Heart left ventricle (tissue), 16 donors: ENCODE results near the gene PREX1. TPM values are rescaled to one million over a fixed set of nuclear protein-coding genes. Genes with fewer than 3 reads are reported as not detected.

Experiments
- ATAC-seq, 4 donors: fragments of 200-7000 bp; cut with Tn5 transposase; one replicate each; pipeline ENCODE4 v1.9.1; 2020 to 2022; ENCODE audit warnings: moderate library complexity in 4 of 4, mild to moderate bottlenecking in 3 of 4, moderate number of reproducible peaks in 1 of 4
- DNase-seq, 5 donors: peaks; one replicate each; pipeline ENCODE4 v3.0.0-alpha.2; 2020
- H3K27ac ChIP-seq, 12 donors: fragments of 200-600 bp; sonication (generic) in 4 of 12; one replicate each; pipeline versions ENCODE4 v1.5.0 to v1.8.0; 2016 to 2022; ENCODE audit warnings: mild to moderate bottlenecking in 2 of 12
- H3K27me3 ChIP-seq, 9 donors: fragments of 200-600 bp; sonication (generic) in 2 of 9; one replicate each; pipeline versions ENCODE4 v1.5.1 to v1.8.0; 2016 to 2022; ENCODE audit warnings: mild to moderate bottlenecking in 3 of 9
- H3K36me3 ChIP-seq, 9 donors: fragments of 200-600 bp; sonication (generic) in 2 of 9; one replicate each; pipeline versions ENCODE4 v1.5.0 to v1.8.0; 2018 to 2022; ENCODE audit warnings: mild to moderate bottlenecking in 2 of 9
- H3K4me1 ChIP-seq, 12 donors: fragments of 200-600 bp; sonication (generic) in 4 of 12; one replicate each; pipeline versions ENCODE4 v1.5.0 to v1.8.0; 2016 to 2022; ENCODE audit warnings: mild to moderate bottlenecking in 3 of 12
- H3K4me3 ChIP-seq, 12 donors: fragments of 200-600 bp; sonication (generic) in 4 of 12; one replicate each; pipeline versions ENCODE4 v1.5.0 to v1.8.0; 2017 to 2022; ENCODE audit warnings: mild to moderate bottlenecking in 9 of 12, moderate library complexity in 4 of 12
- H3K9me3 ChIP-seq, 12 donors: fragments of 200-600 bp; sonication (generic) in 4 of 12; one replicate each; pipeline versions ENCODE4 v1.5.0 to v1.8.0; 2016 to 2022; ENCODE audit warnings: mild to moderate bottlenecking in 1 of 12
- POLR2A ChIP-seq, 2 donors: fragments of 450-650 bp; IDR thresholded peaks; one replicate each; pipeline ENCODE4 v1.6.1; 2017; ENCODE audit warnings: antibody characterized with exemption in 2 of 2, mild to moderate bottlenecking in 2 of 2, moderate library complexity in 2 of 2
- WGBS, 4 donors: extraction: QIAGEN DNeasy Blood & Tissue Kit in 2 of 4; methylation state at CpG; one replicate each; pipeline versions ENCODE4 v1.1.5 to v1.1.7; 2013 to 2018; 5-methylcytosine and 5-hydroxymethylcytosine counted together
- intact Hi-C, 10 donors: fragments of 100-400 bp; cut with DNase I; formaldehyde crosslinking; loops; one replicate each; pipeline versions ENCODE4 v1.11.1 to v1.14.2; 2022
- polyA plus RNA-seq, 2 donors: library from polyadenylated mRNA; stranded (reverse); fragments of 200-250 nt; gene quantifications; one replicate each; pipeline ENCODE4 v1.2.3, GENCODE V29; 2013
- total RNA-seq, 9 donors: library from RNA; depleted of rRNA in 2 of 9; stranded (reverse); fragments of >200 nt in 2 of 9; fragmentation: NEBNext Ultra II Directional in 3 of 9; extraction: Animal tissue kit (Norgen Biotek cat#: 25700) in 3 of 9; gene quantifications; one replicate each; pipeline versions ENCODE4 v1.1.0 to v1.2.4, GENCODE V29; 2016 to 2023
- TF ChIP-seq, protein P1 (sequence below), 12 donors: fragments of 200-600 bp; sonication (generic) in 4 of 12; IDR thresholded peaks; one replicate each; pipeline versions ENCODE4 v1.5.0 to v1.8.0; 2018 to 2022; ENCODE audit warnings: antibody characterized with exemption in 12 of 12, mild to moderate bottlenecking in 5 of 12
- donor health status: ischemic (EF 13 %, LVEDD 7.1; RV severe dilation, severe dysfunction).
- donor health status: healthy with polysubstance abuse.
- donor health status: DM: no; HTN: yes; CAD: no.
- donor health status: DM: no; HTN: no; CAD: no.
- donor health status: ischemic (EF 25% LVEDD 6.9; RV normal size, moderate dysfunction).
- donor health status: ischemic (EF 25% LVEDD 5.7; RV mildly dilated, moderate dysfunction).
- donor health status: healthy.
- donor health status: DM: yes; HTN: yes; CAD: no.
- donor health status: ischemic (EF 35%, LVEDD 5.7; RV mildly dilated, moderate dysfunction).
- donor health status: nonischemic (EF 11% LVEDD 7.7; RV severe dilation, severe dysfunction).
- donor health status: DM: yes; HTN: yes; CAD: no.
- donor health status: PGD.
- donor health status: ischemic (EF 29% LVEDD 5.4; RV normal size, mild dysfunction).
- donor health status: nonischemic (EF 23%, LVEDD 6.1; RV moderate dilation, normal function).

PREX1 gene
- total and polyA plus RNA-seq, 11 donors: 7.2 to 41.5 (median 11.9) TPM

DNA sequence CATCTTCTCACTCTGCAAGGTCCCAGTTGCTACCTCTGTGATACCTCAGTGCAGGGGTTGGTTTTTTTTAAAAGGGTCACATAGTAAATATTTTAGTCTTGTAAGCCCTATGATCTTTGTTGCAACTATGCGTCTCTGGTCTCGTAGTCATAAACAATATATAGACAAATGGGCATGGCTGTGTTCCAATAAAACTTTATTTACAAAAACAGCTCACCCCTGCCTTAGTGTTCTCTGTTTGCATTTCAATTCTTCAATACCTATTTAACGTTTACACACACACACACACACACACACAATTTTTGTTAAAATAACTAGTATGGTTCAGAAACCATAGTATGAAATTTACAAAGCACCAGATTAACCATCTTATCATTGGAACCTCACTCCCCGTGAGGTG lies 216.8 kb downstream of the PREX1 start:
- 76 to 89% (median 79%) methylated on average over 4 of the region's 4 CpGs for WGBS, 4 donors
- no peaks in the 10 kb centered on the region for H3K4me1 ChIP-seq

DNA sequence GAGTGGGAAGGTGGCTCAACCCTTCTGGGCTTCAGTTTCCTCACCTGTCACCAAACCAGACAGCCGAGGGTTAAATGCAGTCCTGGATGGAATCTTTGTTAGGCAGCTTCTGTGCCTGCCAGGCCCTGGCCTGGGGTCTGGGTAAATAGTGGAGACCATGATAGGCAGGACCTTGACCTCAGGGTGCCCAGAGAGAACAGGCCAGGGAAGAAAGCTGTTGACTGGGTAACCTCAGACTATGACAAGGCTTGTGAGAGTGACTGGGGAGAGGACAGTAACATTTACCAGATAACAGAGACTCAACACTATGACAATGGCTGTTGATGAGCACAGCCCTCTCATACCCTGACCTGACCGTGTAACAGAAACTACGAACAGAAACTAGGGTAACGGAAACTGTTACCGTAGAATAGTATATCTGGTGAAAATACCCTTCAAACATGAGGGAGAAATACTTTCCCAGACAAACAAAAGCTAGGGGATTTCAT lies 218.3 kb downstream of the PREX1 start:
- no peak overlapping the region for H3K4me3 ChIP-seq
- no peaks in the 10 kb centered on the region for H3K36me3 ChIP-seq
- H3K27ac ChIP-seq: no peak overlapping the region
- H3K4me1 ChIP-seq: no peaks in the 10 kb centered on the region
- peaks cover 0 to 11% (median 0%) of the 10 kb centered on the region in 9 donors for H3K27me3 ChIP-seq
- 65 to 77% (median 73%) methylated on average over 5 of the region's 5 CpGs for WGBS, 4 donors
- ATAC-seq (no peak), DNase-seq (no peak)
- TF ChIP-seq POLR2A (IDR thresholded peaks at IDR 0.05): no peak
- TF ChIP-seq, protein P1, sequence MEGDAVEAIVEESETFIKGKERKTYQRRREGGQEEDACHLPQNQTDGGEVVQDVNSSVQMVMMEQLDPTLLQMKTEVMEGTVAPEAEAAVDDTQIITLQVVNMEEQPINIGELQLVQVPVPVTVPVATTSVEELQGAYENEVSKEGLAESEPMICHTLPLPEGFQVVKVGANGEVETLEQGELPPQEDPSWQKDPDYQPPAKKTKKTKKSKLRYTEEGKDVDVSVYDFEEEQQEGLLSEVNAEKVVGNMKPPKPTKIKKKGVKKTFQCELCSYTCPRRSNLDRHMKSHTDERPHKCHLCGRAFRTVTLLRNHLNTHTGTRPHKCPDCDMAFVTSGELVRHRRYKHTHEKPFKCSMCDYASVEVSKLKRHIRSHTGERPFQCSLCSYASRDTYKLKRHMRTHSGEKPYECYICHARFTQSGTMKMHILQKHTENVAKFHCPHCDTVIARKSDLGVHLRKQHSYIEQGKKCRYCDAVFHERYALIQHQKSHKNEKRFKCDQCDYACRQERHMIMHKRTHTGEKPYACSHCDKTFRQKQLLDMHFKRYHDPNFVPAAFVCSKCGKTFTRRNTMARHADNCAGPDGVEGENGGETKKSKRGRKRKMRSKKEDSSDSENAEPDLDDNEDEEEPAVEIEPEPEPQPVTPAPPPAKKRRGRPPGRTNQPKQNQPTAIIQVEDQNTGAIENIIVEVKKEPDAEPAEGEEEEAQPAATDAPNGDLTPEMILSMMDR (IDR thresholded peaks at IDR 0.05): no peak
- H3K9me3 ChIP-seq: no peaks in the 10 kb centered on the region
- intact Hi-C loops: no loop called here

More for the DNA sequence above, 216.8 kb downstream of the PREX1 start:
- Histone ChIP-seq H3K27me3 (peaks cover 0 to 6% (median 0%) of the 10 kb centered on the region in 9 donors), H3K9me3 (no peaks in the 10 kb centered on the region), H3K27ac (no peak overlapping the region), H3K36me3 (no peaks in the 10 kb centered on the region), H3K4me3 (no peak overlapping the region)
- no peak for ATAC-seq
- intact Hi-C loops: loop anchor here in 1 of 10 donors (10.0 kb wide), 1 partner anchor 1856 kb away; no protein-coding TSS in a partner anchor
- DNase-seq: no peak
- no peak for TF ChIP-seq POLR2A (IDR thresholded peaks at IDR 0.05)
- TF ChIP-seq, protein P1 (IDR thresholded peaks at IDR 0.05): no peak

DNA sequence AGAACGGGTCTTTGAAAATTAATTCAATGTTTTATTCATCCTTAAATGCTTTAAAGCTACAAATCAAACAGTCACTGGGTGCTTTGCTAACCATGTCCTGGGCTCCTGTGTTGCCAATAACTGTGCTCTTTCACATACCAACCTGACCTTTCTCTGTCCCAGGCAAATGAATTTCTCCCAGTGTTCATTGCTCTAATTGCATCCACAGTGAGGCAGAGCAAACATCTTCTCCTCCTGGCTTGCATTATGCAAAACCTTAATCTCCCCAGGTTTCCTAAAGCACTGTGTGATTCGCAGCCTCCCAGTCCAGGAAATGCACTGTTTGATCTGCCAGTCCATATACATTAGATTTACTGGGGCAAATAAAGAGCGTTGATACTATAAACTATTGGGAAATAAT lies 219.0 kb downstream of the PREX1 start:
- H3K27ac ChIP-seq: no peak overlapping the region
- ATAC-seq (no peak), DNase-seq (no peak)
- no peaks in the 10 kb centered on the region for H3K36me3 ChIP-seq
- H3K27me3 ChIP-seq: peaks cover 0 to 14% (median 0%) of the 10 kb centered on the region in 9 donors
- 84 to 90% (median 86%) methylated on average over 3 of the region's 3 CpGs for WGBS, 4 donors
- intact Hi-C loops: no loop called here
- no peaks in the 10 kb centered on the region for H3K4me1 ChIP-seq
- no peak for TF ChIP-seq POLR2A (IDR thresholded peaks at IDR 0.05)
- TF ChIP-seq, protein P1 (IDR thresholded peaks at IDR 0.05): no peak
- H3K4me3 ChIP-seq: no peak overlapping the region
- H3K9me3 ChIP-seq: no peaks in the 10 kb centered on the region

DNA sequence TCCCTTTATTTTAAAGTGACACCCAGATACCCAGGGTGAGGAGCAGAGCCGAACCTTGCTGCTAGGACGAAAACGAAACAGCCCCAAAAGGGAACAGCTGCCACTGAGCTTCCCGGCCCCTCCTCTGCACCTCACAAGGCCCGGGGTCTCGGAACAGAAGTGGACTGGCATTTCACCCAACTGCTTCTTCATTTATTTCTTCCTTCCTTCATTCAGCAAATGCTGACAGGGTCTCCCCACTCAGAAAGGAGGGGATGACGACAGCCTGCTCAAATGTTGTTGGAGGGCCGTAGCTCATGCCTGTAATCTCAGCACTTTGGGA lies 220.3 kb downstream of the PREX1 start:
- DNase-seq (no peak), ATAC-seq (no peak)
- peaks cover 0 to 4% (median 0%) of the 10 kb centered on the region in 12 donors for H3K9me3 ChIP-seq
- H3K27ac ChIP-seq: no peak overlapping the region
- H3K4me1 ChIP-seq: no peaks in the 10 kb centered on the region
- H3K4me3 ChIP-seq: no peak overlapping the region
- WGBS, 4 donors: 90 to 96% (median 91%) methylated on average over 8 of the region's 8 CpGs
- intact Hi-C loops: no loop called here
- H3K36me3 ChIP-seq: no peaks in the 10 kb centered on the region
- TF ChIP-seq POLR2A (IDR thresholded peaks at IDR 0.05): no peak
- TF ChIP-seq, protein P1 (IDR thresholded peaks at IDR 0.05): no peak
- peaks cover 0 to 14% (median 0%) of the 10 kb centered on the region in 9 donors for H3K27me3 ChIP-seq
